HepG2 (cell line): ENCODE data around the gene EGFL8. TPM values are rescaled to one million over a fixed set of nuclear protein-coding genes. Genes with fewer than 3 reads are reported as not detected.

ENCODE experiments used
- AGO2 ChIP-seq: fragments of 200-400 bp; formaldehyde crosslinking; optimal IDR thresholded peaks from 2 replicates; pipeline ENCODE3; 2017; ENCODE audit warnings: mild to moderate bottlenecking, low read depth, low read length, moderate library complexity
- CENPT ChIP-seq: sonication (generic); formaldehyde crosslinking; IDR thresholded peaks from 2 replicates; pipeline ENCODE4 v1.8.0; 2022; ENCODE audit warnings: low read depth, mild to moderate bottlenecking, moderate library complexity, missing genetic modification reagents
- CSRNP1 ChIP-seq: sonication (generic); formaldehyde crosslinking; IDR thresholded peaks from 2 replicates; pipeline ENCODE4 v1.8.1; 2023; ENCODE audit warnings: mild to moderate bottlenecking, missing genetic modification reagents
- ELK4 ChIP-seq: sonication (generic); formaldehyde crosslinking; IDR thresholded peaks from 2 replicates; pipeline ENCODE4 v1.9.0; 2021; ENCODE audit warnings: missing genetic modification reagents, borderline replicate concordance
- FOXK1 ChIP-seq: sonication (generic); formaldehyde crosslinking; IDR thresholded peaks from 2 replicates; pipeline ENCODE4 v1.4.0; 2020; ENCODE audit warnings: low read depth, missing genetic modification reagents, borderline replicate concordance
- GLI4 ChIP-seq: sonication (generic); formaldehyde crosslinking; IDR thresholded peaks from 2 replicates; pipeline ENCODE4 v1.5.1; 2020; ENCODE audit warnings: missing genetic modification reagents, mild to moderate bottlenecking, moderate library complexity, borderline replicate concordance
- KDM3A ChIP-seq: IDR thresholded peaks from 2 replicates; pipeline ENCODE4 v1.6.1; 2018; ENCODE audit warnings: low read depth, missing compliant biosample characterization
- KDM6A ChIP-seq: IDR thresholded peaks from 2 replicates; pipeline ENCODE4 v1.6.1; 2016; ENCODE audit warnings: low read depth
- KLF9 ChIP-seq: IDR thresholded peaks from 2 replicates; pipeline ENCODE4 v1.6.1; 2016; ENCODE audit warnings: low read depth
- PHF20 ChIP-seq: sonication (generic); formaldehyde crosslinking; IDR thresholded peaks from 2 replicates; pipeline ENCODE4 v1.5.0; 2020; ENCODE audit warnings: mild to moderate bottlenecking, missing genetic modification reagents
- RAD21 ChIP-seq: fragments of 450-650 bp; formaldehyde crosslinking; IDR thresholded peaks from 2 replicates; pipeline ENCODE4 v1.5.0; 2020; ENCODE audit warnings: mild to moderate bottlenecking
- SATB2 ChIP-seq: sonication (generic); formaldehyde crosslinking; IDR thresholded peaks from 2 replicates; pipeline ENCODE4 v1.5.0; 2020; ENCODE audit warnings: missing genetic modification reagents
- SRY ChIP-seq: sonication (generic); formaldehyde crosslinking; IDR thresholded peaks from 2 replicates; pipeline ENCODE4 v1.8.0; 2022; ENCODE audit warnings: mild to moderate bottlenecking, missing genetic modification reagents
- TCF7 ChIP-seq: sonication (generic); IDR thresholded peaks from 2 replicates; pipeline ENCODE4 v1.6.1; 2016; ENCODE audit warnings: antibody characterized with exemption, low read depth
- ZNF253 ChIP-seq: sonication (generic); formaldehyde crosslinking; IDR thresholded peaks from 2 replicates; pipeline ENCODE4 v1.8.0; 2022; ENCODE audit warnings: mild to moderate bottlenecking, missing genetic modification reagents, borderline replicate concordance
- ZNF343 ChIP-seq: sonication (generic); formaldehyde crosslinking; IDR thresholded peaks from 2 replicates; pipeline ENCODE4 v1.4.0; 2020; ENCODE audit warnings: mild to moderate bottlenecking, missing genetic modification reagents
- ZNF564 ChIP-seq: sonication (generic); formaldehyde crosslinking; IDR thresholded peaks from 2 replicates; pipeline ENCODE4 v1.8.1; 2023; ENCODE audit warnings: mild to moderate bottlenecking, missing genetic modification reagents
- ZNF609 ChIP-seq: sonication (generic); formaldehyde crosslinking; IDR thresholded peaks from 2 replicates; pipeline ENCODE4 v1.4.0; 2020; ENCODE audit warnings: mild to moderate bottlenecking, missing genetic modification reagents, borderline replicate concordance
- ZNF672 ChIP-seq: sonication (generic); formaldehyde crosslinking; IDR thresholded peaks from 2 replicates; pipeline ENCODE4 v1.8.1; 2022; ENCODE audit warnings: missing genetic modification reagents
- ZNF740 ChIP-seq: sonication (generic); formaldehyde crosslinking; IDR thresholded peaks from 2 replicates; pipeline ENCODE4 v1.4.0; 2020; ENCODE audit warnings: missing genetic modification reagents
- ZNF788 ChIP-seq: sonication (generic); formaldehyde crosslinking; IDR thresholded peaks from 2 replicates; pipeline ENCODE4 v1.5.0; 2020; ENCODE audit warnings: mild to moderate bottlenecking, missing genetic modification reagents, borderline replicate concordance
- polyA plus RNA-seq, 8 experiments: library from polyadenylated mRNA; depleted of rRNA in 3 of 8; stranded (reverse) in 7 of 8; unstranded in 1 of 8; fragments of >200 nt; fragmentation: Illumina TruSeq in 4 of 8; extraction: Trizol in 4 of 8; gene quantifications; 2 replicates each; pipeline versions ENCODE4 v1.2.1 to v1.2.3, GENCODE V29; 2011 to 2016; ENCODE audit warnings: low read depth in 4 of 8, missing spikeins in 1 of 8, mixed read lengths in 1 of 8; ENCODE audit not compliant: insufficient read depth in 1 of 8
- total RNA-seq, 5 experiments: library from RNA; depleted of rRNA; stranded (reverse); fragments of >200 nt; fragmentation: Illumina TruSeq; extraction: Trizol; gene quantifications; 2 replicates each; pipeline ENCODE4 v1.2.3, GENCODE V29; 2016; ENCODE audit warnings: low read depth in 1 of 5
- TF ChIP-seq, protein P1 (sequence below): IDR thresholded peaks from 2 replicates; pipeline ENCODE4 v1.6.1; 2016; ENCODE audit warnings: low read depth, borderline replicate concordance

EGFL8 gene
- total and polyA plus RNA-seq, 2 of the 13 experiments (the other 11 are each of a cell fraction or from before 2014, with no cell fraction given): 10.0 to 11.5 TPM

- TF ChIP-seq CSRNP1 (CRISPR knock-in tag) (no peak), RAD21 (CRISPR knock-in tag) (no peak), ZNF564 (CRISPR knock-in tag) (no peak), AGO2 (no peak), ZNF788 (CRISPR knock-in tag) (peak; percentile 93; the same call in 1 of the 2 replicates), KDM3A (CRISPR knock-in tag) (peak; percentile 50; the same call in 1 of the 2 replicates), FOXK1 (CRISPR knock-in tag) (peak; percentile 78), SATB2 (no peak), SRY (CRISPR knock-in tag) (no peak), ZNF609 (no peak), CENPT (CRISPR knock-in tag) (no peak), TCF7 (peak; percentile 57; the same call in 1 of the 2 replicates), ZNF343 (no peak), PHF20 (CRISPR knock-in tag) (peak; percentile 7; the same call in 1 of the 2 replicates), ZNF740 (CRISPR knock-in tag) (no peak), KDM6A (CRISPR knock-in tag) (no peak; the same call in 1 of the 2 replicates), KLF9 (CRISPR knock-in tag) (0 out of 2 replicates have a peak, but pooled peaks have one; percentile 10), GLI4 (CRISPR knock-in tag) (no peak), ELK4 (CRISPR knock-in tag) (no peak), ZNF672 (no peak), ZNF253 (CRISPR knock-in tag) (no peak)
- TF ChIP-seq, protein P1, sequence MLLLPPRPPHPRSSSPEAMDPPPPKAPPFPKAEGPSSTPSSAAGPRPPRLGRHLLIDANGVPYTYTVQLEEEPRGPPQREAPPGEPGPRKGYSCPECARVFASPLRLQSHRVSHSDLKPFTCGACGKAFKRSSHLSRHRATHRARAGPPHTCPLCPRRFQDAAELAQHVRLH (CRISPR knock-in tag): 0 out of 2 replicates have a peak, but pooled peaks have one; percentile 54
Observed at GRCh38 chr6:32177788-32178546, 13.6 kb downstream of the EGFL8 start, which contains the start of gene RNF5 (continued).
